Measurements from ENCODE around the gene MTHFD1.

- TF ChIP-seq POLR2A (IDR thresholded peaks at IDR 0.05; ENCODE audit: low read depth, low read length), result no peak
- TF ChIP-seq POLR2AphosphoS5 (IDR thresholded peaks at IDR 0.05; ENCODE audit: low read depth, low read length), result no peak
These were observed 77.8 kb downstream of the MTHFD1 start for GRCh38 chr14:64465831-64466554.

All from GM12892 (cell line).